Liver (tissue), 9 donors: ENCODE results near the gene ARSK. TPM values are rescaled to one million over a fixed set of nuclear protein-coding genes. Genes with fewer than 3 reads are reported as not detected.

Experiments
- DNase-seq: peaks from one replicate; pipeline ENCODE4 v3.0.0-alpha.2; 2017; ENCODE audit warnings: low spot score
- H3K27ac ChIP-seq, 2 donors: one replicate each; pipeline ENCODE4 v1.7.0; 2013; ENCODE audit warnings: inconsistent platforms in 2 of 2, low read length in 2 of 2, control low read depth in 1 of 2, low read depth in 1 of 2, mild to moderate bottlenecking in 1 of 2
- H3K27me3 ChIP-seq, 4 donors: one replicate each; pipeline versions ENCODE4 v1.6.1 to v1.7.0; 2013; ENCODE audit warnings: low read length in 3 of 4, inconsistent platforms in 1 of 4, mild to moderate bottlenecking in 1 of 4, moderate library complexity in 1 of 4; ENCODE audit not compliant: control insufficient read depth in 4 of 4, insufficient read depth in 4 of 4
- H3K36me3 ChIP-seq, 4 donors: one replicate each; pipeline versions ENCODE4 v1.6.1 to v1.7.0; 2013; ENCODE audit warnings: low read length in 3 of 4, mild to moderate bottlenecking in 3 of 4, low read depth in 1 of 4, moderate library complexity in 1 of 4; ENCODE audit not compliant: control insufficient read depth in 4 of 4, insufficient read depth in 3 of 4
- H3K4me1 ChIP-seq, 4 donors: one replicate each; pipeline versions ENCODE4 v1.6.1 to v1.7.0; 2013; ENCODE audit warnings: low read length in 3 of 4, mild to moderate bottlenecking in 3 of 4, moderate library complexity in 1 of 4; ENCODE audit not compliant: control insufficient read depth in 4 of 4, insufficient read depth in 4 of 4
- H3K4me3 ChIP-seq, 3 donors: one replicate each; pipeline versions ENCODE4 v1.6.1 to v1.7.0; 2013; ENCODE audit warnings: low read length in 3 of 3, control low read depth in 1 of 3, low read depth in 1 of 3, mild to moderate bottlenecking in 1 of 3
- H3K9ac ChIP-seq, 2 donors: one replicate each; pipeline ENCODE4 v1.7.0; 2013; ENCODE audit warnings: low read length in 2 of 2, mild to moderate bottlenecking in 2 of 2, moderate library complexity in 2 of 2, control low read depth in 1 of 2, low read depth in 1 of 2
- H3K9me3 ChIP-seq, 4 donors: one replicate each; pipeline versions ENCODE4 v1.6.1 to v1.7.0; 2013; ENCODE audit warnings: low read length in 3 of 4; ENCODE audit not compliant: control insufficient read depth in 4 of 4
- CTCF ChIP-seq: fragments of 150-350 bp; IDR thresholded peaks from 2 replicates; pipeline ENCODE4 v1.5.1; 2017; ENCODE audit warnings: improper control_type of control experiment, low read depth, low read length; ENCODE audit not compliant: missing input control
- FOXA2 ChIP-seq: IDR thresholded peaks from 2 replicates; pipeline ENCODE4 v1.6.1; 2016; ENCODE audit warnings: antibody characterized with exemption
- GABPA ChIP-seq, 2 donors: IDR thresholded peaks in 1 of 2; conservative IDR thresholded peaks in 1 of 2; 2 replicates each; pipeline ENCODE4 v1.6.1; 2016; ENCODE audit warnings: antibody characterized with exemption in 2 of 2, mild to moderate bottlenecking in 1 of 2, moderate library complexity in 1 of 2
- JUND ChIP-seq, 2 donors: IDR thresholded peaks; 2 replicates each; pipeline ENCODE4 v1.6.1; 2016; ENCODE audit warnings: antibody characterized with exemption in 2 of 2
- REST ChIP-seq: IDR thresholded peaks from 2 replicates; pipeline ENCODE4 v1.6.1; 2016; ENCODE audit warnings: antibody characterized with exemption, mild to moderate bottlenecking
- YY1 ChIP-seq: IDR thresholded peaks from 2 replicates; pipeline ENCODE4 v1.6.1; 2016; ENCODE audit warnings: antibody characterized with exemption, mild to moderate bottlenecking
- WGBS: extraction: QIAGEN DNeasy Blood & Tissue Kit; methylation state at CpG from one replicate; pipeline ENCODE4 v1.1.7; 2013; 5-methylcytosine and 5-hydroxymethylcytosine counted together
- polyA plus RNA-seq, 2 donors: library from polyadenylated mRNA; stranded (reverse) in 1 of 2; unstranded in 1 of 2; fragments of 200-250 nt in 1 of 2; fragments of >200 nt in 1 of 2; fragmentation: Nextera tagmentation in 1 of 2; extraction: Ambion mirVana in 1 of 2; gene quantifications; one replicate each; pipeline versions ENCODE4 v1.2.1 to v1.2.3, GENCODE V29; 2013 to 2015
- total RNA-seq, 2 donors: library from RNA; depleted of rRNA; stranded (reverse); fragments of >200 nt; gene quantifications; one replicate each; pipeline ENCODE4 v1.2.3, GENCODE V29; 2014
- donor health status: healthy.
- donor health status: healthy.
- donor health status: healthy.
- donor health status: healthy.
- donor health status: healthy.

The ARSK gene
- total and polyA plus RNA-seq, 4 donors = 2.4 to 6.8 (median 3.3) TPM

GRCh38 chr5:95590880-95591279 is 36.0 kb downstream of the ARSK start:
- Histone ChIP-seq H3K4me3 (no peak overlapping the region), H3K27ac (no peak overlapping the region), H3K27me3 (no peaks in the 10 kb centered on the region), H3K9ac (no peak overlapping the region), H3K36me3 (peaks cover 0 to 2% (median 0%) of the 10 kb centered on the region in 4 donors), H3K4me1 (peaks cover 0 to 2% (median 0%) of the 10 kb centered on the region in 4 donors), H3K9me3 (no peaks in the 10 kb centered on the region)
- TF ChIP-seq REST = no peak
- no peak for TF ChIP-seq FOXA2
- WGBS = 90% methylated on average over 1 of the region's 1 CpG
- no peak for DNase-seq

- Histone ChIP-seq H3K4me1 (peaks cover 0 to 4% (median 0%) of the 10 kb centered on the region in 4 donors), H3K9me3 (no peaks in the 10 kb centered on the region), H3K27me3 (no peaks in the 10 kb centered on the region), H3K36me3 (peaks cover 0 to 2% (median 0%) of the 10 kb centered on the region in 4 donors), H3K9ac (no peak overlapping the region), H3K27ac (no peak overlapping the region), H3K4me3 (no peak overlapping the region)
- no peak for TF ChIP-seq GABPA (IDR thresholded peaks at IDR 0.05 in 1 of 2, conservative IDR thresholded peaks at IDR 0.05 in 1 of 2)
- no peak for TF ChIP-seq CTCF
- TF ChIP-seq YY1 = no peak
- TF ChIP-seq FOXA2 = no peak
- no peak for TF ChIP-seq JUND (IDR thresholded peaks at IDR 0.05)
- no peak for TF ChIP-seq REST
- no peak for DNase-seq
- 93% methylated on average over 5 of the region's 5 CpGs for WGBS
Measured at GRCh38 chr5:95591490-95591901, 36.6 kb downstream of the ARSK start.
